GM18870 (cell line): ENCODE data around the gene ZBTB20.
A peak's percentile ranks its signal among the peaks of the same experiment; 100 is the strongest.

Experiments
- ATAC-seq: cut with Tn5 transposase; IDR thresholded peaks from one replicate; pipeline ENCODE4 v1.9.1; 2021; ENCODE audit warnings: moderate library complexity; ENCODE audit not compliant: unreplicated experiment

The ZBTB20 gene

DNA sequence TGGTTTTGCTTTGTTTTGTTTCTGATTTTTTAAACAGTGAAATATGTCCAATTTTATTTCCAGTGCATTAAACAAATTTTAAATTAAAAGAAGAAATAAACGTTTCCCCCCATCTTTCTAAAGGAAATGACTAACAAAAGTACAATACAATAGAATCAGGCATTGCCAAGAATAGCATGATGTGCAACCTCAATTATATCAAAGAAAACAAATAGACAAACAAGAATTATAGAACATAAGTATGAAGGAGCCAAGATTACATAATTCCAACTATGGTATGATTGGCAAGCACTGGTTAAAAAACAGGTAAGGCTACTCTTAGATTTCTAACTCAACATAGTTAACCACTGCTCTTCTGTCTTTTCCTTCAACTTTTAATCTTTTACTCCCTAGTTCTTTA is 826.8 kb downstream of the ZBTB20 start:
- no peak for ATAC-seq

DNA sequence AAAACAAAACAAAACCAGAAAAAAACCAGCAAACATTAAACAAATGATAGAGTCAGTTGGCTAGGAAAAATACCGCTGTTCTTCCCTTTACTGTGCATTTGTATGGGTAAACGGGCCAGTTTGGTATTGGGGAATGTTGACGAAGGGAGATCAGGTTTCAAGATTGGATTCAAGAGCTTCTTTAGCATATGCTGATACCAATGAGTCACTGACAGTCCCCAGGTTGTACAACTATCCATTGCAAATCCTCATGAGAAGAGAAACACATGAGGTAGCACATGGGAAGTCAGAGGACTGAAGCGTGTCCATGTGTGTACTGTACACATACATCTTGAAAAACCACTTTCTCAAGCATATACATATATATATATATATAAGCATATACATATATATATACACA is 827.6 kb downstream of the ZBTB20 start:
- no peak for ATAC-seq

DNA sequence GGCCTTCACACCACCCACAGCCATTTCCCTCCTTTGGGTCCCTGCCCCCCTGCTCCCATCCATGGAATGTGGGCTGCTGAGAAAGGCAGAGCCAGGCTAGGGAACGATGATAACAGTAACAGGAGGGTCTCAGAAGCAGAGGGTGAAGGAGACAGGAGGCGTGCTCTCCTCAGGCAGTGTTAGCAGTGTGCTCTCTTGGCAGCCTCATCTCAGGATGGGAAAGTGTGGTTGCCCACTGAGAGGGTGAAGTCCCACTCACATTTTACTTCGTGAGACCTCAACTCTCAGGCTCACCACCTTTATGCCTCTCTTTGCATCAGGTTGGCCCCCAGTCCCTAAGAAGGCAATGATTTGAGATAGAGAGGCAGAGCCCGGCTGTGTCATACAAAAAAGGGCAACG is 828.8 kb downstream of the ZBTB20 start:
- no peak for ATAC-seq

DNA sequence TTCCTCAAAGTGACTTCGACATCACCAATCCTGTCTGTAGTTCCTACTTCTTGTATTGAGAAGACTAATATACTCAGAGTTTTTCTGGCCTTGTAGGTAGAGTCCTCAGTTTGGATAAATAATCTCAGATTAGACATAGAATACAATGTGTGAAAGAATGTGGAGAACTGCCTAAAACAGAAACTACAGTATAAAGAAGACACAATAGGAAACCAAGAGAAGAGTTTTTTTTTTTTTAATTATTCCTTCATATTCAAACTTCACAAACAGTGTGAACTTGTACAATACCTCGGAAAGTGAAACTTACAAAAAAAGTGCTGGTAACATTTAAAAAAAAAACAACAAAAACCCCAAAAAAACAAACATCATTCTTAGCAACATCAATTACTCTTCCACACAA is 832.8 kb downstream of the ZBTB20 start:
- ATAC-seq = no peak

DNA sequence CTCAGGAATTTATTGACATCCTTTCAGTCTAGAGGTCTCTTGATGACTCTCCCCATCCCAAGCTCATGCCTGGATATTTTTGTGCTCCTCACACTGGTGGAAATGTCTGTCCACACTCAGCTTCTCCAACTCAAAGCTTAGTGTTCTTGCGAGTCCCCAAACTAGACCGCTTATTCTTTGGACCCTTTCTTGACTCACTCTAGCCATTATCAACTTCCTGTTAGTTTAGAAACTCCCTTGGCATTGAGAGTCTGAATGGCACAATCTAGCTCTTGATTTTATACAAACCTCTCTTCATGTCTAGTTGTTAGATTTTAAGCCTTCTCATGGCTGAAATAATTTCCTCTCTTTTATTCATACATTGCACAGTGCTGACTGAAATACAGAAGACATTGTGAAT is 833.7 kb downstream of the ZBTB20 start:
- no peak for ATAC-seq

DNA sequence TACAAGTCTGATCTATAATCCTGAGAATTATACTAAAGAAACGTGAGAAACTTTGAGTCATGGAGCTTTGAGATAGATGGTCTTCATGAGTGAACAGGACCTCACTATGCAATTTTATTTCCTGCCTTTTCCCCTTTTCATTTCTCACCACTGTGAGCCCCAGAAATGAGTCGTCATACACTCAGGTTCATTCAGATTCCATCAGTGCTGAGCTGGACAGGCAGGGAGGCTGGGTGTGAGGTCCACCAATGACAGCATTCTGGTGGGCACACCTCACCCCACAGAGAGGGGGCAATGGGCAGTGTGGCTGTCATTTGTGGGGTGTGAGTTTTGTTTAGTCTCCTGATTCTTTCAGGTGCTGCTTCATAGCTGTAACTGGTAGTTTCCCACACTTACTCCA is 836.4 kb downstream of the ZBTB20 start:
- no peak for ATAC-seq

DNA sequence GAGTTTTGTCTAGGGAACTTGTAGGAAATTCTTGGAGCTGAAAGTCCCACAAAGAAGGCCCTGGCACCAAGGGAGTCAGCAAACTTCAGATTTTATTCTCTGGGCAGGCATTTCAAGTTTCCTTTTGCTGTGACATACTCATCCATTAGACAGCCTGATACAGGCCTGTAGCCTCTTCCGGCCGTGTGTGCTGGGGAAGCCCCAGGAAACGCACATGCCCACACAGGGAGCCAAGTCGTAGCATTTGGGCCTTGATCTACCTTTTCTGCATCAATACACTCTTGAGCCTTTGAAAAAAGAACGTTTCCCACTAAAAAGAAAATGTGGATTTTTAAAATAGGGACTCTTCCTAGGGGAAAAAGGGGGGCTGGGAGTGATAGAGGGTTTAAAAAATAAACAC is 838.3 kb downstream of the ZBTB20 start:
- ATAC-seq = no peak

DNA sequence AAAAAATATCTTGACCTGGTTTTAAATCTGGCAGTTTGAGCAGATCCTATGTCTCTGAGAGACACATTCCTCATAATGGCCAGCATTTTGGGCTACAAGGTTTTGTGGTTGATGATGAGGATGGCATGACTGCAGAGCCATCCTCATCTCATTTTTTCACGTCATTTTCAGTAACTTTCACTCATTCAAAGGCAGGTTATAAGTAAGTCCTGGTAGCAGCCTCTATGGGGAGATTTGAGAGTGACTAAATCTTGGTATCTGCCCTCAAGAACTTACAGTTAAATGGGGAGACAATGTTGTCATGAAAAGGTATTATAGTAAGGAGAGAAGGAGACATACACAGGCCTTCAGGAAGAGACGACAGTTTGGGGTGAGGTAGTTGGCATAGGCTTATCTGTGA is 838.7 kb downstream of the ZBTB20 start:
- ATAC-seq = no peak

DNA sequence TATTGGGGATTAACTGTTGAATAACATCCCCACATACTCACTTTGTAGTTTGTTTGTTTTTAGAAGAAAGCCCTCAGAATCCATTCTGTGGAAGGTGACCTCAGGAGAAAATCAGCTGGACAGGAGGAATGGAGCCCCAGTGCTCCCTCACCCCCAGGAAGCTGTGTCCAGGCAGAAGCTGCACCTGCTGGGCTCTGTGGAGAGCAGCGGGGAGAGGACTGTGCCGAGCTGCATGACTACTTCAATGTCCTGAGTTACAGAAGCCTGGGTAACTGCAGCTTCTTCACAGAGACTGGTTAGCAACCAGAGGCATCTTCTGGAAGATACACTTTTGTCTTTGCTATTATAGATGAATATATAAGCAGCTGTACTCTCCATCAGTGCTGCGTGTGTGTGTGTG is 839.3 kb downstream of the ZBTB20 start:
- no peak for ATAC-seq

DNA sequence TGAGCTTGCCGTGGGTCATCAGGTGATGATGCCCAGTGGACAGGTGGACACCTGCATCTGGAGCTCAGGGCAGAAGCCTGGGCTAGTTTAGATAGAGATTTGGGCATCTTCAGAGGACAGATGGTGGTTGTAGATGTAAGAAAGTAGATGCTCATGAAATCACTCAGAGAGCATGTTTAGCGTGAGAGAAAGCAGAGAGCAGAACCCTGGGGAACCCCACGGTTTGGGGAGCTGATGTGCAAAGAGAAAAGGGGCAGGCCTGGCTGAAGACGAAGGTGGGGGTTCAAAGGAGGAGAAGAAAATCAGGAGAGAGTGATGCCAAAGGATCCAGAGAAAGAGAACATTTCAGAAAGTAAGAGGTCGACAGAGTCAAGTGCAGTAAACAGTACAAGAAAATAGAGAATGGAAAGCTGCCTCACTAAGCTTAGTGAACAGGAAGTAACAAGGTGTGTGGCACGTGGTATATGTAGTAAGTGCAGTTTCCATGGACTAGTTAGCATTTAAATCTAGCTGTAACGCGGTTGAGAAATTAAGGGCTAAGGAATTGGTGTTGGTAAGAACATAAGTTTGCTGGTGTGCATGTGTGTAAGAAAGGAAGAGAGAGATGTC is 839.8 kb downstream of the ZBTB20 start:
- no peak for ATAC-seq

DNA sequence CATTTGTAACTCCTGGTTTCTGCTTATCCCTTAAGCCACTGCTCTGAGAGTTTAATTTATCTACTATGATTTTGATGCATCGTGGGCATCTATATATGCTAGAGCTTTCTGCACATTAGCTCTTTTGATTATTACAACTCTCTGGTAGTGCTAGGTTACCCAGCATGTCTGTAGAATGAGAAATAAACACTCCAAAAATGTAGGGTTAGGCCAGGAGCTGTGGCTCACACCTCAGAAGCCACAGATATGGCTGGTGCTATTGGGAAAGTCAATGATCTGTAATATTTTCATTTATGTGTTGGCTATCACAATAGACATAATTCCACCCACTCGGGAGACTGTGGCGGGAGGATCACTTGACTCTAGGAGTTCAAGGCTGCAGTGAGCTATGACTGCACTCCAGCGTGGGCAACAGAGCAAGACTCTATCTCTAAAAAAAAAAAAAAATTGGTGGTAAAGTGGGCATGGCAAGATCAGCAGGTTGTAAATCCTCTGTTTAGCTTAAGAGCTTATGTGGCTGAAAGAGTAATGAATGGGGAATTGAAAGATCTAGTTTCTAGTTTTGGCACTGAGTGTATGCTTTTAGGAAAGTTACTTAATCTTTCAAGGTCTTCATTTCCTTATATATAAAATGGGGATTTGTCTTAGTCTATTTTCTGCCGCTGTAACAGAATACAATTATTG is 847.0 kb downstream of the ZBTB20 start:
- no peak for ATAC-seq

DNA sequence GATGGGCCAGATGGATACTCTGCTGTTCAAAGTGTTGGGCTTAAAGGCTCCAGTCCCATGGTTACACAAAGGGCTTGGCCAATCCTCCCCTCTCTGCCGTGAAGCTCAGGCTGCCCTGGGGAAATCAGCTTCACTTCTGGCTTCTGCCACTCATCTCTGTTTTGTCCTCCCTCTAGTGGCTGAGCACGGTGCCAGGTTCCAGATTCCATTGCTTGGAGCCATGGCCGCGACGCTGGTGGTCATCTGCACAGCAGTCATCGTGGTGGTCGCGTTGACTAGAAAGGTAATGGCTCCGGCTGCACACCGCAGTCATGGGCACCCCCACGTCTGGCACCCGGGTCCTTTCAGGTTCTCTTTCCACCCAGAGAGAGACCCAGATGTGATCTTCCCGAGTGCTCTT is 847.7 kb downstream of the ZBTB20 start:
- ATAC-seq = no peak

DNA sequence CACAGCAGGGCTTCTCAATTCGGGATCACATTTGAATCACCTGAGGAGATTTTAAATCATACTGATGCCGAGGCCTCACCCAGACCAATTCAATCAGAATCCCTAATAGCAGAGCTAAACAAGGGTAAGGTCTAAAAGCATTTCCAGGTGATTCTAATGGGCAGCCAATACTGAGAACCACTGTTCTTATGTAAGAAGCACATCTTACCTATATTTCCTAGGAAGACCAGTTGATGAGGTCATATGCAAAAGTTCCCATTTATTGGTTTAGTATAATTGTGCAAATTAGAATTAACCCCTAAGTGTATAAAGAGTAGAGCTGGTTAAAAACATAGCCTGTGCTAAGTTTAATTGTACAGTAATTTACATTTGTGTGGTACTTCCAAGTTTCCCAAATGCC is 851.1 kb downstream of the ZBTB20 start:
- no peak for ATAC-seq

DNA sequence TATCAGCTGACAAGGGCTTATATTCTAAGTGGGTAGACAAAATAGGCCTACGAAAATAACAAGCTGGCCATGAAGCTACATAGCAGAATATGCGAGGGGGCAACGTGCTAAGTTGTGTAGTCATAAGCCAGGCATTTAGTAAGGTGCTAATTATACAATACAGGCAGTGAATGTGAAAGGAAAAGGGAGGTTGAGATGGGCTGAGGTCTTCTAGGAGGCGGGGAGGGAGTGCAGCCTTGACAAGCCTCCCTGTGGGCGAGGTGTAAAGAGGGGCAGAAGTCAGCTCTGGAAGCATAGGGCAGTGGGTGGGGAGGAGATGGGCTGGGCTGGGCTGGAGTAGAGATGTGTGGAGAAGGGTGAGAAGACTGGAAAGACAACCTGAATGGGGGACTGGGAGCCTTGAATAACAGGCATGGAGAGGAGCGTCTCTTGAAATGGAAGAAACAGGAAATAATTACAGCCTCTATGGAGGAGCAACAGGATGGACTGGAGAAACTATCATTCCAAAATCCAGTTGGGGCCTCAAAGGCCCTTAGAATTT is 852.1 kb downstream of the ZBTB20 start:
- no peak for ATAC-seq

DNA sequence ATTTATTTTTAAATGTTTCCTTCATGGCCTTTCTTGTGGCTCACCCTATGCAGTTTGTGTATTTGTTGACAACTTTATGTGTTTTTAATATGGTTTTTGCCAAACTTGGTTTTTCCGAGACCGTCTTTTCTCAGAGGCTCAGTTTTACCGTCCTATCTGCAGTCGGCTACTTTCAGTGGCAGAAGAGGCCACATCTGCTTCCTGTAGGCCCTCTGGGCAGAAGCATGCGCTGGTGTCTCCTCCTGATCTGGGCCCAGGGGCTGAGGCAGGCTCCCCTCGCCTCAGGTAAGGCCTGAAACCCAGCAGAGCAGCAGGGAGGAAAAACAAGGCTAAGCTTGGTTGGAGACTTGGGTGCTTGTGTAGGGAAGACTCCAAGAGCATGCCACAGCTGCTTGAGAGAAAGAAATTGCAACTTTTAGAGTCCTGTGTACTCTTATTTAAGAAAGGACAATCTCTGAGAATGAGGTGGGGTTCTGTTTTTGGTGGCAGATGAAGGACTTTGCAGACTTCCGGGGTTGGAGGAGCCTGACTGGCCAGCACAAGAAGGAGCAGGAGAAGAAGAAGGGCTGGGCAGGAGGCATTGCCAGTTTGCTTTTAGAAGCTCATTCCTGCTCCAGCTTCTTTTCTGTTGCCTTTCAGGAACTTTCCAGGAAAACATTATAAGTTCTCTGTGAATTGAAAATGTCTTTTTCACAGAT is 853.1 kb downstream of the ZBTB20 start, which contains the start of gene TIGIT:
TIGIT (plus strand) TSS at position 191 of the 698 bp plus-strand sequence; CDS start at position 225, 34 bp downstream.
- ATAC-seq = no peak

DNA sequence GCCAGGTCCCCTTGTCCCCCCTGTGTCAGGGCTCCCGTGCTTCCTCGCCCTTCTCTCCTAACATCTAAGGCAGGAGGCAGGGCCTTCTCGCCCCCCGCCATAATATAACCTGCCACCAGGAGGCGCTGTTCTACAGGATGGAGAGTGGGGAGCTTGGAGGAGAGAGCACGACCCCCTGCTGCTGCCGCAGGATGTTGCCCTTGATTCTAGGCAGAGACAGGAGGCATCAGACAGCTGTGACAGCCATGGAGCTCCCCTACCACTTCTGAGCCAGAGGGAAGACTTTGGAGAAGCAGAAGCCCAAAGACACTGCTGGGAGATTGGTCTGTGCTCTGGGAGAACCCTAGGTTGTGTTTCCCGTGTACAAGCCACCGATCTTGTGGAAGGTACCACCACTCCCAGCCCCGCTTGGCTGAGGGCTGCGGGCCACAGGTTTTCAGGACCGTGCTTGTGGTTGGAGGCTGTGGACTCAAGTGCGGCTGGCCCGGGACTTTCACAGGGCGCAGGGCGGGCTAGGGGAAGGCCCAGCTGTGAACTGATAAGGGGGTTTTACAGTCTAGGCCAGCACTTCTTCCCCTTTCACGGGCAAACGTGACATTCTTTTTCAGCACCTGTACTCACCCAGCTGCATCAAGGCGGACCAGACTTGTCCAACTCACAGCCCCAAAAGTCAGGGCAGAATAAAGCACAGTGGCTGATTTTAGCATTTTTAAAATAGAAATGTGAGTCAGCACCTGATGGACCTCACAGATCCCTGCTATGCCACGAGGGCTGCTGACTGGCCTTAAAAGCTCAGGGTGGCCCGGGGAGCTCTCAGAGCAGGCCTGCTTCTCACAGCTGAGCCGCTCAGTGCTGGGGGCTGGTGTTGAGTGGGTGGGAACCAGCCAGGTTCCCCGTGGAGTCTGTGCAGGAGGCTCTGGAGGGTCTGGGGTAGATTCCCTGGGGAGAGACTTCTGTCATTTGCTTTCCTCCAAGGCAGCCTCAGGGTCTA is 855.9 kb downstream of the ZBTB20 start:
- ATAC-seq = peak; percentile 83

DNA sequence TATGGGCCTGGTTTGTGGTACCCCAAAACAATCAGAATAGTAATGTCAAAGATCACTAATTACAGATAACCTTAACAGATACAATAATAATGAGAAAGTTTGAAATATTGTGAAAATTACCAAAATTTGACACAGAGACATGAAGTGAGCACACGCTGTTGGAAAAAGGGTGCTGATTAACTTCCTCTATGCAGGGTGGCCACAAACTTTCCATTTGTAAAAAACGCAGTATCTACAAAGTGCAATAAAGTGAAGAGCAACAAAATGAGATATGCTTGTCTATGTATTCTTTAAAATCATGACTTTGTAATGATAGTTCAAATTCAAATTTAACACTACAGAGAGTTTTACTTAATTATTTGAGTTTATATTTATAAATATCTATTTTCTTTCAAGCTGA is 860.8 kb downstream of the ZBTB20 start:
- ATAC-seq = no peak

DNA sequence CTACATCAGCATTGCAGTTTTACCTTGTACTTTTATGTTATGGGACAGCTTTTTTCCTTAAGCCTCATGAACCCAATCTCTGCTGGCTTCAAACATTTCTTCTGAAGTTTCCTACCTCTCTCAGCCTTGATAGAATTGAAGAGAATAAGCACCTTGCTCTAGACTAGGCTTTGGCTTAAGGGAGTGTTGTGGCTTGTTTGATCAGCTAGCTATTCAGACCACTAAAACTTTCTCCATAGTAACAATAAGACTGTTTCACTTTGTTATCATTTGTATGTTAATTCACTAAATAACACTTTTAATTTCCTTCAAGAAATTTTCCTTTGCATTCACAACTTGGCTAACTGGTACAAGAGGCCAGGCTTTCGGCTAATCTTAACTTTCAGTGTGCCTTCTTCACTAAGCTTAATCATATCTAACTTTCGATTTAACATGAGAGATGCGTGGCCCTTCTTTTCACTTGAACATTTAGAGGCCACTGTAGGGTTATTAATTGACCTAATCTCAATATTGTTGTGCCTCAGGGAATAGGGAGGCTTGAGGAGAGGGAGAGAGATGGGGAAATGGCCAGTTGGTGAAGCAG is 861.3 kb downstream of the ZBTB20 start:
- ATAC-seq = no peak

DNA sequence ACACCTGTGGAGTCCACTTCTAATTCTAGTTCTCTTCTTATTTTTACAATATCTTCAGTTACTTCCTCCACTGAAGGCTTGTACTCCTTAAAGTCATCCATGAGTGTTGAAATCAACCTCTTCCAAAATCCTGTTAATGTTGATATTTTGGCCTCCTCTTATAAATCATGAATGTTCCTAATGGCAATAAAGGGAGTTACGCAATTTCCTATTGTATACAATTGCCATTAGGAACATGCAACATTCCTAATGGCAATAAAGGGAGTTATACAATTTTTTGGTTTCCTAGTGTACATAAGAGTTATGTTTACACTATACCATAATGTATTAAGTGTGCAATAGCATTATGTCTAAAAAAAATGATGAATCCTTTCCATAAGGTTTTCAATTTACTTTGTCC is 862.4 kb downstream of the ZBTB20 start:
- no peak for ATAC-seq
